Measurements from ENCODE around the gene CYTH1. TPM values are rescaled to one million over a fixed set of nuclear protein-coding genes. Genes with fewer than 3 reads are reported as not detected.
"Not testable (repeated sequence)": the region's sequence is repeated elsewhere in the genome, so short reads cannot be mapped to it uniquely, and the experiment has no call there.

The CYTH1 gene
- total RNA-seq, 4 donors from 2014 or later, result 42.1 to 86.7 (median 67.5) TPM

GRCh38 chr17:78759969-78760352 lies 22.1 kb downstream of the CYTH1 start:
- 48 to 89% methylated on average over 5 of the region's 5 CpGs for WGBS, 2 donors
- TF ChIP-seq POLR2A (IDR thresholded peaks at IDR 0.05), result no peak
- TF ChIP-seq, protein P1, sequence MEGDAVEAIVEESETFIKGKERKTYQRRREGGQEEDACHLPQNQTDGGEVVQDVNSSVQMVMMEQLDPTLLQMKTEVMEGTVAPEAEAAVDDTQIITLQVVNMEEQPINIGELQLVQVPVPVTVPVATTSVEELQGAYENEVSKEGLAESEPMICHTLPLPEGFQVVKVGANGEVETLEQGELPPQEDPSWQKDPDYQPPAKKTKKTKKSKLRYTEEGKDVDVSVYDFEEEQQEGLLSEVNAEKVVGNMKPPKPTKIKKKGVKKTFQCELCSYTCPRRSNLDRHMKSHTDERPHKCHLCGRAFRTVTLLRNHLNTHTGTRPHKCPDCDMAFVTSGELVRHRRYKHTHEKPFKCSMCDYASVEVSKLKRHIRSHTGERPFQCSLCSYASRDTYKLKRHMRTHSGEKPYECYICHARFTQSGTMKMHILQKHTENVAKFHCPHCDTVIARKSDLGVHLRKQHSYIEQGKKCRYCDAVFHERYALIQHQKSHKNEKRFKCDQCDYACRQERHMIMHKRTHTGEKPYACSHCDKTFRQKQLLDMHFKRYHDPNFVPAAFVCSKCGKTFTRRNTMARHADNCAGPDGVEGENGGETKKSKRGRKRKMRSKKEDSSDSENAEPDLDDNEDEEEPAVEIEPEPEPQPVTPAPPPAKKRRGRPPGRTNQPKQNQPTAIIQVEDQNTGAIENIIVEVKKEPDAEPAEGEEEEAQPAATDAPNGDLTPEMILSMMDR (IDR thresholded peaks at IDR 0.05), result no peak
- no peaks in the 10 kb centered on the region for H3K9me3 ChIP-seq
- no peak overlapping the region for H3K4me3 ChIP-seq
- H3K4me1 ChIP-seq, result peaks cover 7 to 75% (median 33%) of the 10 kb centered on the region in 3 donors
- H3K27me3 ChIP-seq, result no peaks in the 10 kb centered on the region
- no peaks in the 10 kb centered on the region for H3K36me3 ChIP-seq
- no peak for DNase-seq
- peak overlapping the region in 2 of 4 donors; percentile 51 to 77 for H3K27ac ChIP-seq
- intact Hi-C loops (cut with DNase I), result no loop called here

- Histone ChIP-seq H3K4me1 (peaks cover 7 to 72% (median 28%) of the 10 kb centered on the region in 3 donors), H3K27me3 (no peaks in the 10 kb centered on the region), H3K4me3 (peak overlapping the region in 1 of 4 donors; percentile 3), H3K36me3 (no peaks in the 10 kb centered on the region), H3K27ac (peak overlapping the region in 3 of 4 donors; percentile 21 to 77 (median 51)), H3K9me3 (no peaks in the 10 kb centered on the region)
- intact Hi-C loops (cut with DNase I), result no loop called here
- no peak for DNase-seq
- TF ChIP-seq POLR2A (IDR thresholded peaks at IDR 0.05), result no peak
- TF ChIP-seq, protein P1 (IDR thresholded peaks at IDR 0.05), result no peak
- 46 to 56% methylated on average over 9 to 10 of the region's 11 CpGs for WGBS, 2 donors
Measured at GRCh38 chr17:78759203-78759968, 22.7 kb downstream of the CYTH1 start.

DNA sequence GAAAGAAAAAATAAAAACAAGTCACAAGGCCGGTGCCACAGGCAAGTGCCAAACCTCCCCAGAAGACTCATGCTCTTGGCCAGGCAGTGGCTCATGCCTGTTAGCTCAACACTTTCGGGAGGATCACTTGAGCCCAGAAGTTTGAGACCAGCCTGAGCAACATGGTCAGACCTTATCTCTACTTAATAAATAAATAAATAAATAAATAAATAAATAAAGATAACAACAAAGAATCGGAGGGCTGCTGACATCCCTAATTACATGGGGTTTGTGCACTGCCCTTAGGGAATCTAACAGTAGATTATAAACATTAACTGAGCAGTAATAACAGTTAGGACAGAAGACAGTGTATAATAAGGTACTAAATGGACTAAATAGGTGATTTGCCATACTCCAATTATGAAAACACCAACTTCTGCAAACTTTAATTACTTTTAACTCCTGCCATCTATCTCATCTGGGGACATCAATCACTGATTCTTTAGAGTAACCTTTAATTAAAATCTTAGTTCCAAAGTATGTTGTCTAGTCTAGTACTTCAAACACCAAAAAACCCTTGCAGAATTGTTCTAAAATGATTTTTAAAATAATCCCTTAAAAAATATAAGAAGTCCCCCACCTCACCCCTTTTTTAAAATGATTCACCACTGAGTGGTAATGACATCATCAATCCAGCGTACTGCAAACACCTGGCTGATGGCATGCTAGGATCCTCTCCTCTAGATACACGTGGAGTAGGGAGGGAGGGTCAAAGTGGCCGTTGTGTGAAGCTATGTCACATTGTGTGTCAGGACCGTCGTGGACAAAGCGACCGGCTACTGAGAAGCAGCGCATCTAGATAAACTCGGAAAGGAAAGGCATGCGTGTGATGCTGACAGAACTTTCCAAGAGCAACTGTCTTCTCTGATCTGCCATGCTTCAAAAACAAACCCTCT lies 28.5 kb downstream of the CYTH1 start:
- TF ChIP-seq, protein P1 (IDR thresholded peaks at IDR 0.05), result no peak
- no peak for TF ChIP-seq POLR2A (IDR thresholded peaks at IDR 0.05)
- no peaks in the 10 kb centered on the region for H3K9me3 ChIP-seq
- H3K4me1 ChIP-seq, result peaks cover 6 to 60% (median 16%) of the 10 kb centered on the region in 3 donors
- H3K4me3 ChIP-seq, result no peak overlapping the region
- no peaks in the 10 kb centered on the region for H3K36me3 ChIP-seq
- WGBS, 2 donors, result 74 to 81% methylated on average over 13 of the region's 13 CpGs
- DNase-seq, result no peak
- no peaks in the 10 kb centered on the region for H3K27me3 ChIP-seq
- intact Hi-C loops (cut with DNase I), result no loop called here
- no peak overlapping the region for H3K27ac ChIP-seq

DNA sequence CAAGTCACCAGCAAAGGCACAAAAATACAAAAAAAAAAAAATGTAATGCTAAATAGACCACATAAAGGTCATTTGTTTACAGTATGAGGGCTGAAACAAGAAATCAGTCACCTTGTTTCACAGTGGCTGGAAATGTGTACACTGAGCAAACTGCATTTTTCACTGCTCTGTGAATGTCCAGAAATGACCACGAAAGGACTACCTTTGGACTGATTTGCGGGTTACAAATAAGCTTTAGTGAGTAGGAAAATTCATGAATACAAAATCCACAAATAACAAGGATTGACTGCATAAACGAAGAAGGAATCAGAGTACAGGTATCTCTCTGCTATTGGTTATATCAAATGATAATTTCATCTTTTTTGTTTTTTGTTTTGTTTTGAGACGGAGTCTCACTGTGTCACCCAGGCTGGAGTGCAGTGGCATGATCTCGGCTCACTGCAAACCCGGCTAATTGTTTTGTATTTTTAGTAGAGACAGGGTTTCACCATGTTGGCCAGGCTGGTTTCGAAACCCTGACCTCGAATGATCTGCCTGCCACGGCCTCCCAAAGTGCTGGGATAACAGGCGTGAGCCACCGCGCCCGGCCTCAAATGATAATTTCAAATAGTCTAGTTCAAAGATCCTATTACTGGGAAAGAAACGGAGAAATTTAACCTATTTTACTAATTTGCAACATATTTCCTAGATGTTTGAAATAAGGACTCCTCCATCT lies 30.5 kb downstream of the CYTH1 start:
- intact Hi-C loops (cut with DNase I), result no loop called here
- H3K36me3 ChIP-seq, result no peaks in the 10 kb centered on the region
- peaks cover 22 to 62% (median 29%) of the 10 kb centered on the region in 3 donors for H3K4me1 ChIP-seq
- DNase-seq, result no peak
- H3K27ac ChIP-seq, result no peak overlapping the region
- no peaks in the 10 kb centered on the region for H3K27me3 ChIP-seq
- 75 to 83% methylated on average over 14 of the region's 14 CpGs for WGBS, 2 donors
- no peaks in the 10 kb centered on the region for H3K9me3 ChIP-seq
- TF ChIP-seq, protein P1 (IDR thresholded peaks at IDR 0.05), result no peak
- TF ChIP-seq POLR2A (IDR thresholded peaks at IDR 0.05), result no peak
- no peak overlapping the region for H3K4me3 ChIP-seq

GRCh38 chr17:78751000-78751399 lies 31.1 kb downstream of the CYTH1 start:
- H3K27ac ChIP-seq; H3K27me3 ChIP-seq; H3K36me3 ChIP-seq; H3K9me3 ChIP-seq; H3K4me3 ChIP-seq; DNase-seq; intact Hi-C loops (cut with DNase I): not testable (repeated sequence)
- peaks cover 25 to 66% (median 33%) of the 10 kb centered on the region in 3 donors for H3K4me1 ChIP-seq
- 93 to 95% methylated on average over 5 of the region's 5 CpGs for WGBS, 2 donors
